Panc1 (cell line): ENCODE measurements around the gene PDE1C.

Source experiments
- POLR2AphosphoS5 ChIP-seq: IDR thresholded peaks from 2 replicates; pipeline ENCODE4 v1.6.1; 2012; ENCODE audit warnings: mild to moderate bottlenecking, low read depth, low read length, moderate library complexity
- SIN3A ChIP-seq: IDR thresholded peaks from 2 replicates; pipeline ENCODE4 v1.6.1; 2012; ENCODE audit warnings: low read depth, mild to moderate bottlenecking, low read length, moderate library complexity, borderline replicate concordance; ENCODE audit not compliant: insufficient read depth
- TCF7L2 ChIP-seq: IDR thresholded peaks from 2 replicates; pipeline ENCODE4 v1.6.1; 2011; ENCODE audit warnings: mild to moderate bottlenecking, low read depth, low read length, inconsistent platforms
- TF ChIP-seq, protein P1 (sequence below): fragments of 450-650 bp; IDR thresholded peaks from 2 replicates; pipeline ENCODE4 v1.5.1; 2017; ENCODE audit warnings: mild to moderate bottlenecking
- TF ChIP-seq, protein P2 (sequence below), 2 experiments: IDR thresholded peaks; 2 replicates each; pipeline ENCODE4 v1.6.1; 2011 to 2012; ENCODE audit warnings: low read depth in 2 of 2, control low read depth in 1 of 2, low read length in 1 of 2, mild to moderate bottlenecking in 1 of 2, moderate library complexity in 1 of 2; ENCODE audit not compliant: insufficient read depth in 1 of 2

DNA sequence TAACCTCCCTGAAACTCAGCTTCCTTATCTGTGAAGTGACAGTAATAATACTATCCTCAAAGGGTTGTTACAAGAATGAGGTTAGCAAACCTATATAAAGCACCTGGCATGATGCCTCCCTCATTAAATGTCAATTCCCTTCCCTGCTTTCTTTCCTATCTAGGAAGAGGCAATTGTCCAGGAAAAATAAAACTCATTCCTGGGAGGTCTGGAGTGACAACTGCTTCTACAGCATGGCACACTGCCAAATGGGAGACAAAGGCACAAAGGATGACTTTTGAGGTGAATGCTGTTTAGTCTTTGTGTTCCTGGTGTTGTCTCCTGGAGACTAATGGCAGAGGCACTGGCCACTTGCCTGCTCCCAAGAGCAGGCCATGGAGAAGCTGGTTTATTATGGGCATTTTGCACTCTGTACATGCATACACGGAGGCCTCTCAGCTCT lies 32.2 kb upstream of the PDE1C start:
- TF ChIP-seq, protein P1, sequence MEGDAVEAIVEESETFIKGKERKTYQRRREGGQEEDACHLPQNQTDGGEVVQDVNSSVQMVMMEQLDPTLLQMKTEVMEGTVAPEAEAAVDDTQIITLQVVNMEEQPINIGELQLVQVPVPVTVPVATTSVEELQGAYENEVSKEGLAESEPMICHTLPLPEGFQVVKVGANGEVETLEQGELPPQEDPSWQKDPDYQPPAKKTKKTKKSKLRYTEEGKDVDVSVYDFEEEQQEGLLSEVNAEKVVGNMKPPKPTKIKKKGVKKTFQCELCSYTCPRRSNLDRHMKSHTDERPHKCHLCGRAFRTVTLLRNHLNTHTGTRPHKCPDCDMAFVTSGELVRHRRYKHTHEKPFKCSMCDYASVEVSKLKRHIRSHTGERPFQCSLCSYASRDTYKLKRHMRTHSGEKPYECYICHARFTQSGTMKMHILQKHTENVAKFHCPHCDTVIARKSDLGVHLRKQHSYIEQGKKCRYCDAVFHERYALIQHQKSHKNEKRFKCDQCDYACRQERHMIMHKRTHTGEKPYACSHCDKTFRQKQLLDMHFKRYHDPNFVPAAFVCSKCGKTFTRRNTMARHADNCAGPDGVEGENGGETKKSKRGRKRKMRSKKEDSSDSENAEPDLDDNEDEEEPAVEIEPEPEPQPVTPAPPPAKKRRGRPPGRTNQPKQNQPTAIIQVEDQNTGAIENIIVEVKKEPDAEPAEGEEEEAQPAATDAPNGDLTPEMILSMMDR, result no peak
- no peak for TF ChIP-seq POLR2AphosphoS5
- no peak for TF ChIP-seq TCF7L2
- no peak for TF ChIP-seq SIN3A
- TF ChIP-seq, protein P2, sequence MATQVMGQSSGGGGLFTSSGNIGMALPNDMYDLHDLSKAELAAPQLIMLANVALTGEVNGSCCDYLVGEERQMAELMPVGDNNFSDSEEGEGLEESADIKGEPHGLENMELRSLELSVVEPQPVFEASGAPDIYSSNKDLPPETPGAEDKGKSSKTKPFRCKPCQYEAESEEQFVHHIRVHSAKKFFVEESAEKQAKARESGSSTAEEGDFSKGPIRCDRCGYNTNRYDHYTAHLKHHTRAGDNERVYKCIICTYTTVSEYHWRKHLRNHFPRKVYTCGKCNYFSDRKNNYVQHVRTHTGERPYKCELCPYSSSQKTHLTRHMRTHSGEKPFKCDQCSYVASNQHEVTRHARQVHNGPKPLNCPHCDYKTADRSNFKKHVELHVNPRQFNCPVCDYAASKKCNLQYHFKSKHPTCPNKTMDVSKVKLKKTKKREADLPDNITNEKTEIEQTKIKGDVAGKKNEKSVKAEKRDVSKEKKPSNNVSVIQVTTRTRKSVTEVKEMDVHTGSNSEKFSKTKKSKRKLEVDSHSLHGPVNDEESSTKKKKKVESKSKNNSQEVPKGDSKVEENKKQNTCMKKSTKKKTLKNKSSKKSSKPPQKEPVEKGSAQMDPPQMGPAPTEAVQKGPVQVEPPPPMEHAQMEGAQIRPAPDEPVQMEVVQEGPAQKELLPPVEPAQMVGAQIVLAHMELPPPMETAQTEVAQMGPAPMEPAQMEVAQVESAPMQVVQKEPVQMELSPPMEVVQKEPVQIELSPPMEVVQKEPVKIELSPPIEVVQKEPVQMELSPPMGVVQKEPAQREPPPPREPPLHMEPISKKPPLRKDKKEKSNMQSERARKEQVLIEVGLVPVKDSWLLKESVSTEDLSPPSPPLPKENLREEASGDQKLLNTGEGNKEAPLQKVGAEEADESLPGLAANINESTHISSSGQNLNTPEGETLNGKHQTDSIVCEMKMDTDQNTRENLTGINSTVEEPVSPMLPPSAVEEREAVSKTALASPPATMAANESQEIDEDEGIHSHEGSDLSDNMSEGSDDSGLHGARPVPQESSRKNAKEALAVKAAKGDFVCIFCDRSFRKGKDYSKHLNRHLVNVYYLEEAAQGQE (IDR thresholded peaks at IDR 0.05; ENCODE audit: insufficient read depth in 1 of 2, low read depth in 2 of 2, low read length in 1 of 2), result no peak
